ENCODE data around the gene TSHZ2.

TSHZ2 gene

GRCh38 chr20:53091789-53092188, 119.6 kb downstream of the TSHZ2 start:
- Histone ChIP-seq H3K27ac (no peak overlapping the region), H4K20me1 (ENCODE audit: insufficient read depth) (no peaks in the 10 kb centered on the region), H2AFZ (ENCODE audit: low read depth) (no peak overlapping the region), H3K36me3 (ENCODE audit: insufficient read depth) (no peaks in the 10 kb centered on the region), H3K4me3 (IDR thresholded peaks at IDR 0.05; ENCODE audit: insufficient read depth, low read depth, low read length) (no peak overlapping the region), H3K79me2 (ENCODE audit: insufficient read depth, low read depth) (no peaks in the 10 kb centered on the region), H3K27me3 (ENCODE audit: insufficient read depth, low read depth) (no peaks in the 10 kb centered on the region), H3K9ac (no peak overlapping the region), H3K4me1 (ENCODE audit: low read depth, poor library complexity, severe bottlenecking) (no peaks in the 10 kb centered on the region), H3K4me2 (no peak overlapping the region)
- no peak for TF ChIP-seq CTCF (conservative IDR thresholded peaks at IDR 0.05; ENCODE audit: low read depth, low read length)

DNA sequence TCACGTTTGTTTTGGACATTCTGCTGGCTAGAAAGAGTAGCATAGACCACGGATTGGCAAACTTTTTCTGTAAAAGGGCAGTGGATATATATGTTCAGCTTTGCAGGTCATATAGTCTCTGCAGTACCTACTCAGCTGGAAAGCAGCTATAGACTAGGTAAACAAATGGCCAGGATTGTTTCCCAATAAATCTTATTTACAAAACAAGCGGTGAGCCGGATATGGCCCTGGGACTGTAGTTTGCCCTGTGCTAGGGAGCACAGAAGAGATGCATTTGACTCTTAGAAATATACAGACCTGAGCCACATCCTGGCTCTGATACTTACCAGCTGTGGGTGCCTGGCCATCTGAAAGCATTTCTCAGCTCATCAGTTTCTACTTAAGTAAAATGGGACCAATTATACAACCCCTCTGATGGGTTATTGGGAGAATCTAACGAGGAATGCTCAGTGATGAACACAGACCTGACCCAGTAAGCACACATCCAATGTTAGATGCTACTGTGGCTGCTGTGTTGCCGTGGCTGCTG, 120.7 kb downstream of the TSHZ2 start:
- Histone ChIP-seq H3K36me3 (ENCODE audit: insufficient read depth) (no peaks in the 10 kb centered on the region), H3K79me2 (ENCODE audit: insufficient read depth, low read depth) (no peaks in the 10 kb centered on the region), H3K4me2 (no peak overlapping the region), H2AFZ (ENCODE audit: low read depth) (no peak overlapping the region), H3K9ac (no peak overlapping the region), H3K27me3 (ENCODE audit: insufficient read depth, low read depth) (no peaks in the 10 kb centered on the region), H3K4me3 (IDR thresholded peaks at IDR 0.05; ENCODE audit: insufficient read depth, low read depth, low read length) (no peak overlapping the region), H4K20me1 (ENCODE audit: insufficient read depth) (no peaks in the 10 kb centered on the region), H3K27ac (no peak overlapping the region), H3K4me1 (ENCODE audit: low read depth, poor library complexity, severe bottlenecking) (no peaks in the 10 kb centered on the region)
- no peak for TF ChIP-seq CTCF (conservative IDR thresholded peaks at IDR 0.05; ENCODE audit: low read depth, low read length)

- Histone ChIP-seq H3K4me2 (no peak overlapping the region), H4K20me1 (ENCODE audit: insufficient read depth) (no peaks in the 10 kb centered on the region), H3K9ac (no peak overlapping the region), H3K4me3 (IDR thresholded peaks at IDR 0.05; ENCODE audit: insufficient read depth, low read depth, low read length) (no peak overlapping the region), H3K4me1 (ENCODE audit: low read depth, poor library complexity, severe bottlenecking) (no peaks in the 10 kb centered on the region), H3K27me3 (ENCODE audit: insufficient read depth, low read depth) (no peaks in the 10 kb centered on the region), H3K79me2 (ENCODE audit: insufficient read depth, low read depth) (no peaks in the 10 kb centered on the region), H3K36me3 (ENCODE audit: insufficient read depth) (no peaks in the 10 kb centered on the region), H2AFZ (ENCODE audit: low read depth) (no peak overlapping the region), H3K27ac (no peak overlapping the region)
- no peak for TF ChIP-seq CTCF (conservative IDR thresholded peaks at IDR 0.05; ENCODE audit: low read depth, low read length)
These were observed 125.2 kb downstream of the TSHZ2 start for GRCh38 chr20:53097371-53097770.

DNA sequence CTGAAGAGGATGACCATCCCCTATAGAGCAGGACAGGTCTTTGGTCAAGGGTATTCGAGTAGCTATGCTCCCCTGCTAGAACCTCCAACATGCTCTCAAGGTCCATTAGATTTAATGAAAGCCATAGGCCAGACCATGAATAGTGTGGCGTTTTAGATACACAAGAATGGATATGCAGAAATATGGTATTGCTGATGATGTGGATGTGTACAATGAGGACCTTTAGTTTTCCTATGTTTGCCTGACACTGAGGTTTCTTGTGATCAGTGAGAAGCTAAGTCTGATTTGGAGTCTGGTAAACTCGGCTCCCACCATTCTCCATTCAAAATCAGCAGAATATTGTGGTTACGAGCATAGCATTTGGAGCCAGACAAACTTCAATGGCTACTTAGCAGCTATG, 125.6 kb downstream of the TSHZ2 start:
- H3K9ac ChIP-seq = no peak overlapping the region
- H3K79me2 ChIP-seq (ENCODE audit: insufficient read depth, low read depth) = no peaks in the 10 kb centered on the region
- no peak for TF ChIP-seq CTCF (conservative IDR thresholded peaks at IDR 0.05; ENCODE audit: low read depth, low read length)
- no peaks in the 10 kb centered on the region for H3K4me1 ChIP-seq (ENCODE audit: low read depth, poor library complexity, severe bottlenecking)
- H2AFZ ChIP-seq (ENCODE audit: low read depth) = no peak overlapping the region
- no peaks in the 10 kb centered on the region for H3K36me3 ChIP-seq (ENCODE audit: insufficient read depth)
- no peak overlapping the region for H3K4me2 ChIP-seq
- no peaks in the 10 kb centered on the region for H4K20me1 ChIP-seq (ENCODE audit: insufficient read depth)
- H3K27me3 ChIP-seq (ENCODE audit: insufficient read depth, low read depth) = no peaks in the 10 kb centered on the region
- H3K27ac ChIP-seq = no peak overlapping the region
- no peak overlapping the region for H3K4me3 ChIP-seq (IDR thresholded peaks at IDR 0.05; ENCODE audit: insufficient read depth, low read depth, low read length)
